Measurements from ENCODE around the gene BBS9. TPM values are rescaled to one million over a fixed set of nuclear protein-coding genes. Genes with fewer than 3 reads are reported as not detected.

The BBS9 gene
- total and polyA plus RNA-seq, 2 of the 4 experiments (the other 2 are of a cell fraction): 7.9 to 9.5 TPM

GRCh38 chr7:33530664-33531063, 401.3 kb downstream of the BBS9 start:
- Histone ChIP-seq H3K23ac (ENCODE audit: low read depth, low read length) (no peak overlapping the region), H2AK5ac (ENCODE audit: low read depth, low read length) (no peak overlapping the region), H2BK120ac (ENCODE audit: low read depth, low read length) (no peak overlapping the region), H3K36me3 (ENCODE audit: control insufficient read depth, insufficient read depth, low read length) (no peaks in the 10 kb centered on the region), H3K27me3 (ENCODE audit: control insufficient read depth, insufficient read depth, low read length) (no peaks in the 10 kb centered on the region), H3K79me1 (ENCODE audit: low read depth in 1 of 2, low read length in 2 of 2) (no peaks in the 10 kb centered on the region), H3K9me1 (ENCODE audit: insufficient read depth, low read length) (peaks cover 8% of the 10 kb centered on the region; the same call in 1 of the 2 replicates), H2BK15ac (ENCODE audit: low read depth, low read length) (no peak overlapping the region), H2AFZ (replicated peaks; ENCODE audit: low read length, poor library complexity) (no peak overlapping the region), H2AK9ac (replicated peaks; ENCODE audit: low read depth, low read length, poor library complexity) (no peak overlapping the region), H3K18ac (ENCODE audit: low read depth, low read length) (no peak overlapping the region), H3K27ac (ENCODE audit: insufficient read depth, low read length) (no peak overlapping the region), H3K4ac (ENCODE audit: low read depth, low read length) (no peak overlapping the region), H3K4me2 (ENCODE audit: low read depth, low read length) (no peak overlapping the region), H2BK20ac (ENCODE audit: low read depth, low read length) (no peak overlapping the region), H3K14ac (replicated peaks; ENCODE audit: low read depth, low read length) (no peak overlapping the region), H3K9ac (ENCODE audit: low read depth, low read length) (no peak overlapping the region), H3K56ac (ENCODE audit: extremely low read depth, insufficient read depth, low read length) (no peak overlapping the region), H3K4me3 (ENCODE audit: insufficient read depth, low read depth, low read length) (no peak overlapping the region), H4K8ac (ENCODE audit: low read depth in 2 of 2, low read length in 2 of 2) (no peak overlapping the region), H4K20me1 (ENCODE audit: insufficient read depth, low read length) (no peaks in the 10 kb centered on the region), H3K4me1 (ENCODE audit: control insufficient read depth, insufficient read depth, low read length) (peaks cover 3% of the 10 kb centered on the region), H3K9me3 (ENCODE audit: control insufficient read depth, insufficient read depth, low read length) (no peaks in the 10 kb centered on the region), H4K5ac (ENCODE audit: low read depth, low read length) (no peak overlapping the region), H4K91ac (ENCODE audit: insufficient read depth, low read depth, low read length) (no peak overlapping the region), H2BK5ac (ENCODE audit: low read depth, low read length, poor library complexity, severe bottlenecking) (no peak overlapping the region)
- dilution Hi-C loops (cut with HindIII; ENCODE audit: low sequenced_read_pairs, unreplicated experiment): no loop called here
- CTCF ChIA-PET: no interaction called here
- intact Hi-C loops (cut with micrococcal nuclease): no loop called here
- no peak for DNase-seq
- WGBS, 2 experiments (ENCODE audit: extremely low coverage in 2 of 2, insufficient read length in 1 of 2): no CpG with 5 or more reads among the region's 1 CpG
- BruUV-seq (replicated peaks): no TSS peak
- POLR2A ChIA-PET (ENCODE audit: unreplicated experiment): no interaction called here
- in situ Hi-C loops (cut with MboI; ENCODE audit: low sequenced_read_pairs): no loop called here
- no peak for TF ChIP-seq BHLHE40 (IDR thresholded peaks at IDR 0.05; ENCODE audit: low read depth, low read length)
- TF ChIP-seq MAZ (IDR thresholded peaks at IDR 0.05; ENCODE audit: borderline replicate concordance, low read depth, low read length): no peak
- no peak for TF ChIP-seq CEBPB (IDR thresholded peaks at IDR 0.05; ENCODE audit: low read depth, low read length)
- TF ChIP-seq FOS (IDR thresholded peaks at IDR 0.05; ENCODE audit: low read depth, low read length): no peak
- TF ChIP-seq POLR2A (IDR thresholded peaks at IDR 0.05; ENCODE audit: low read depth, low read length): no peak
- TF ChIP-seq RAD21 (IDR thresholded peaks at IDR 0.05; ENCODE audit: low read length): no peak
- TF ChIP-seq, protein P1, sequence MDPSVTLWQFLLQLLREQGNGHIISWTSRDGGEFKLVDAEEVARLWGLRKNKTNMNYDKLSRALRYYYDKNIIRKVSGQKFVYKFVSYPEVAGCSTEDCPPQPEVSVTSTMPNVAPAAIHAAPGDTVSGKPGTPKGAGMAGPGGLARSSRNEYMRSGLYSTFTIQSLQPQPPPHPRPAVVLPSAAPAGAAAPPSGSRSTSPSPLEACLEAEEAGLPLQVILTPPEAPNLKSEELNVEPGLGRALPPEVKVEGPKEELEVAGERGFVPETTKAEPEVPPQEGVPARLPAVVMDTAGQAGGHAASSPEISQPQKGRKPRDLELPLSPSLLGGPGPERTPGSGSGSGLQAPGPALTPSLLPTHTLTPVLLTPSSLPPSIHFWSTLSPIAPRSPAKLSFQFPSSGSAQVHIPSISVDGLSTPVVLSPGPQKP (IDR thresholded peaks at IDR 0.05; ENCODE audit: borderline replicate concordance, low read depth, low read length): no peak
- TF ChIP-seq NFE2L2 (IDR thresholded peaks at IDR 0.05; ENCODE audit: low read depth, low read length): no peak
- TF ChIP-seq RFX5 (IDR thresholded peaks at IDR 0.05; ENCODE audit: low read depth, low read length): no peak
- TF ChIP-seq CHD1 (IDR thresholded peaks at IDR 0.05; ENCODE audit: low read depth, low read length): no peak
- TF ChIP-seq MAFK (IDR thresholded peaks at IDR 0.05; ENCODE audit: low read depth, low read length): no peak
- no peak for TF ChIP-seq SMC3 (IDR thresholded peaks at IDR 0.05; ENCODE audit: low read depth, low read length)
- no peak for TF ChIP-seq CTCF (conservative IDR thresholded peaks at IDR 0.05; ENCODE audit: low read depth, low read length)
- no peak for TF ChIP-seq MXI1 (IDR thresholded peaks at IDR 0.05; ENCODE audit: borderline replicate concordance, low read depth, low read length)
- no peak for ATAC-seq (ENCODE audit: low read depth)
